ENCODE measurements around the gene RHBG.
"Not testable (repeated sequence)": the region's sequence is repeated elsewhere in the genome, so short reads cannot be mapped to it uniquely, and the experiment has no call there.

Gene RHBG

GRCh38 chr1:156347331-156347730 is 21.7 kb upstream of the RHBG start:
- DNase-seq = no peak
- Mint-ChIP-seq H3K36me3 (ENCODE audit: low read depth) (no peaks in the 10 kb centered on the region), H3K4me1 (no peaks in the 10 kb centered on the region), H3K4me3 (no peak overlapping the region), H3K27me3 (ENCODE audit: low read depth, poor library complexity) (peaks cover 65% of the 10 kb centered on the region), H3K9me3 (no peaks in the 10 kb centered on the region), H3K27ac (no peak overlapping the region)
- no peak for TF ChIP-seq CTCF (IDR thresholded peaks at IDR 0.05)

- peaks cover 20% of the 10 kb centered on the region for H3K9me3 Mint-ChIP-seq
- H3K27ac Mint-ChIP-seq; H3K4me1 Mint-ChIP-seq; H3K36me3 Mint-ChIP-seq (ENCODE audit: low read depth); H3K4me3 Mint-ChIP-seq; DNase-seq: not testable (repeated sequence)
- H3K27me3 Mint-ChIP-seq (ENCODE audit: low read depth, poor library complexity) = peaks cover 74% of the 10 kb centered on the region
Measured at GRCh38 chr1:156352481-156352880, 16.5 kb upstream of the RHBG start.

- H3K9me3 Mint-ChIP-seq = peaks cover 20% of the 10 kb centered on the region
- no peak overlapping the region for H3K4me3 Mint-ChIP-seq
Measured at GRCh38 chr1:156356262-156356874, 12.6 kb upstream of the RHBG start.

GRCh38 chr1:156356875-156357534 is 12.0 kb upstream of the RHBG start:
- DNase-seq = peak; percentile 77
- Mint-ChIP-seq H3K27me3 (ENCODE audit: low read depth, poor library complexity) (peaks cover 72% of the 10 kb centered on the region), H3K36me3 (ENCODE audit: low read depth) (no peaks in the 10 kb centered on the region), H3K4me1 (peaks cover 15% of the 10 kb centered on the region), H3K4me3 (peak overlapping the region; percentile 16), H3K9me3 (peaks cover 20% of the 10 kb centered on the region), H3K27ac (no peak overlapping the region)
- peak; percentile 82 for TF ChIP-seq CTCF (IDR thresholded peaks at IDR 0.05)

More at GRCh38 chr1:156356262-156356874, 12.6 kb upstream of the RHBG start:
- Mint-ChIP-seq H3K36me3 (ENCODE audit: low read depth) (no peaks in the 10 kb centered on the region), H3K27ac (no peak overlapping the region), H3K27me3 (ENCODE audit: low read depth, poor library complexity) (peaks cover 72% of the 10 kb centered on the region), H3K4me1 (peaks cover 15% of the 10 kb centered on the region)
- TF ChIP-seq CTCF (IDR thresholded peaks at IDR 0.05) = no peak
- no peak for DNase-seq

GRCh38 chr1:156357977-156358376 is 11.0 kb upstream of the RHBG start:
- no peak for TF ChIP-seq CTCF (IDR thresholded peaks at IDR 0.05)
- Mint-ChIP-seq H3K4me1 (peaks cover 15% of the 10 kb centered on the region), H3K36me3 (ENCODE audit: low read depth) (no peaks in the 10 kb centered on the region), H3K4me3 (no peak overlapping the region), H3K27ac (no peak overlapping the region), H3K9me3 (peaks cover 20% of the 10 kb centered on the region), H3K27me3 (ENCODE audit: low read depth, poor library complexity) (peaks cover 68% of the 10 kb centered on the region)
- no peak for DNase-seq

- Mint-ChIP-seq H3K4me1 (peaks cover 15% of the 10 kb centered on the region), H3K36me3 (ENCODE audit: low read depth) (no peaks in the 10 kb centered on the region), H3K27ac (no peak overlapping the region), H3K27me3 (ENCODE audit: low read depth, poor library complexity) (peaks cover 72% of the 10 kb centered on the region), H3K9me3 (peaks cover 20% of the 10 kb centered on the region), H3K4me3 (no peak overlapping the region)
- DNase-seq = no peak
- TF ChIP-seq CTCF (IDR thresholded peaks at IDR 0.05) = no peak
Measured at GRCh38 chr1:156358641-156359040, 10.4 kb upstream of the RHBG start.
